ENCODE measurements around the gene CUX1. TPM values are rescaled to one million over a fixed set of nuclear protein-coding genes. Genes with fewer than 3 reads are reported as not detected.

CUX1 gene
- total RNA-seq, 4 donors from 2014 or later: 56.9 to 124 (median 93.2) TPM

DNA sequence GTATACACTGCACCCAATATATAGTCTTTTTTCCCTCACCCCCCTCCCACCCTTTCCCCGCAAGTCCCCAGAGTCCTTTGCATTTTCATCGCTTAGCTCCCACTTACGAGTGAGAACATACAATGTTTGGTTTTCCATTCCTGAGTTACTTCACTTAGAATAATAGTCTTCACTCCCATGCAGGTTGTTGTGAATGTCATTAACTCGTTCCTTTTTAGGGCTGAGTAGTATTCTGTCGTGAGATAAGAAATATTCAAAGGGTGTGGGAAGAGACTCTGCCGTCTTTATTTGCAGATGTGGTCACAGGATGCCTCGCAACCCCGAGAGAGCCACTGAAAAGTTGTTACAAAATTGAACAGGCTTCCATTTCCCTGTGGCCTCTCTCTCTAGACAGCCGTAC lies 331.4 kb downstream of the CUX1 start:
- Histone ChIP-seq H3K4me3 (no peak overlapping the region), H3K27me3 (no peaks in the 10 kb centered on the region), H3K36me3 (no peaks in the 10 kb centered on the region), H3K27ac (no peak overlapping the region), H3K4me1 (peaks cover 0 to 10% (median 2%) of the 10 kb centered on the region in 4 donors), H3K9me3 (no peaks in the 10 kb centered on the region)
- DNase-seq: no peak
- 95 to 97% methylated on average over 9 of the region's 9 CpGs for WGBS, 2 donors (ENCODE audit: low coverage in 1 of 2)
- in situ Hi-C loops (cut with MboI; ENCODE audit: low pct_ligation_motif_present in 1 of 4, low pct_unique_long_range_greater_than_20kb in 1 of 4, low sequenced_read_pairs in 3 of 4): no loop called here
- TF ChIP-seq, protein P1, sequence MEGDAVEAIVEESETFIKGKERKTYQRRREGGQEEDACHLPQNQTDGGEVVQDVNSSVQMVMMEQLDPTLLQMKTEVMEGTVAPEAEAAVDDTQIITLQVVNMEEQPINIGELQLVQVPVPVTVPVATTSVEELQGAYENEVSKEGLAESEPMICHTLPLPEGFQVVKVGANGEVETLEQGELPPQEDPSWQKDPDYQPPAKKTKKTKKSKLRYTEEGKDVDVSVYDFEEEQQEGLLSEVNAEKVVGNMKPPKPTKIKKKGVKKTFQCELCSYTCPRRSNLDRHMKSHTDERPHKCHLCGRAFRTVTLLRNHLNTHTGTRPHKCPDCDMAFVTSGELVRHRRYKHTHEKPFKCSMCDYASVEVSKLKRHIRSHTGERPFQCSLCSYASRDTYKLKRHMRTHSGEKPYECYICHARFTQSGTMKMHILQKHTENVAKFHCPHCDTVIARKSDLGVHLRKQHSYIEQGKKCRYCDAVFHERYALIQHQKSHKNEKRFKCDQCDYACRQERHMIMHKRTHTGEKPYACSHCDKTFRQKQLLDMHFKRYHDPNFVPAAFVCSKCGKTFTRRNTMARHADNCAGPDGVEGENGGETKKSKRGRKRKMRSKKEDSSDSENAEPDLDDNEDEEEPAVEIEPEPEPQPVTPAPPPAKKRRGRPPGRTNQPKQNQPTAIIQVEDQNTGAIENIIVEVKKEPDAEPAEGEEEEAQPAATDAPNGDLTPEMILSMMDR (IDR thresholded peaks at IDR 0.05): no peak
- TF ChIP-seq POLR2AphosphoS5 (IDR thresholded peaks at IDR 0.05) (no peak), POLR2A (IDR thresholded peaks at IDR 0.05) (no peak), EP300 (IDR thresholded peaks at IDR 0.05; ENCODE audit: low read depth) (no peak)
- intact Hi-C loops (cut with DNase I; ENCODE audit: low total_unique reads): no loop called here

DNA sequence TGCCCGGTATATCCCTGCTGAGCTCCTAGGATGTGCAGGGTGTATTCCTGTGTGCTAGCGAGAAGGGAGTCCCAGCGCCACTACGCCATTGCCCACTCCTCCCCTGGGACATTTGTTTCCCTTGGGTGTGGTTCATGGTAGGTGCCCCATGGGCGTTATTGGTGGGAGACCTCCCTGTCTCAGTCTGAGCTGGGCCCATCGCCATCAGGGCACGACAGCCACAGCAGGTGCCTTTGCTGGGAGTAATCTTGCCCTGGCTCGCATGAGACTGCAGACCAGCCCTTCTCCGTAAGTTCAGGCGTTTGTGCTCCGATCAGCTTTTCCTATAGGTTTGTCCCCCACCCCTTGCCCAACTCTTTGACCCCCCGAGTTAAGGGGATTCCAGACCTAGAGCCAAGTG lies 332.0 kb downstream of the CUX1 start:
- no peaks in the 10 kb centered on the region for H3K27me3 ChIP-seq
- H3K4me3 ChIP-seq: no peak overlapping the region
- no peak overlapping the region for H3K27ac ChIP-seq
- DNase-seq: no peak
- 90% methylated on average over 12 of the region's 12 CpGs; no CpG with 5 or more reads in 1 of the 2 donors for WGBS, 2 donors (ENCODE audit: low coverage in 1 of 2)
- H3K9me3 ChIP-seq: no peaks in the 10 kb centered on the region
- in situ Hi-C loops (cut with MboI; ENCODE audit: low pct_ligation_motif_present in 1 of 4, low pct_unique_long_range_greater_than_20kb in 1 of 4, low sequenced_read_pairs in 3 of 4): no loop called here
- H3K36me3 ChIP-seq: no peaks in the 10 kb centered on the region
- TF ChIP-seq POLR2AphosphoS5 (IDR thresholded peaks at IDR 0.05) (no peak), POLR2A (IDR thresholded peaks at IDR 0.05) (no peak)
- TF ChIP-seq, protein P1 (IDR thresholded peaks at IDR 0.05): no peak
- H3K4me1 ChIP-seq: peaks cover 0 to 10% (median 2%) of the 10 kb centered on the region in 4 donors
- intact Hi-C loops (cut with DNase I; ENCODE audit: low total_unique reads): no loop called here

DNA sequence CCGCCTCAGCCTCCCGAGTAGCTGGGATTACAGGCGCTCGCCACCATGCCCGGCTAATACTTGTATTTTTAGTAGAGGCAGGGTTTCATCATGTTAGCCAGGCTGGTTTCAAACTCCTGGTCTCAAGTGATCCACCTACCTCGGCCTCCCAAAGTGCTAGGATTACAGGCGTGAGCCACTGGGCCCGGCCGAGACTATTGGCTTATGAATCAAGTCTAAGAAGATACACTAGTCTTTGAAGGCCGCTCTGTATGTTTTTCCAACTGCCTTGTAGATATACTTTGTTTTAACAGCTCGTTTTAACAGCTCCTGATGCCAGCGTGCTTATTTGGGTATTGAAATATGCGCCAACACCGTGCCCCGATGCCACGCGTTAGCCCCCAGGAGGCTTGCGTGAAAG lies 332.8 kb downstream of the CUX1 start:
- intact Hi-C loops (cut with DNase I; ENCODE audit: low total_unique reads): no loop called here
- WGBS, 2 donors (ENCODE audit: low coverage in 1 of 2): 97 to 99% methylated on average over 9 to 18 of the region's 18 CpGs
- in situ Hi-C loops (cut with MboI; ENCODE audit: low pct_ligation_motif_present in 1 of 4, low pct_unique_long_range_greater_than_20kb in 1 of 4, low sequenced_read_pairs in 3 of 4): no loop called here

DNA sequence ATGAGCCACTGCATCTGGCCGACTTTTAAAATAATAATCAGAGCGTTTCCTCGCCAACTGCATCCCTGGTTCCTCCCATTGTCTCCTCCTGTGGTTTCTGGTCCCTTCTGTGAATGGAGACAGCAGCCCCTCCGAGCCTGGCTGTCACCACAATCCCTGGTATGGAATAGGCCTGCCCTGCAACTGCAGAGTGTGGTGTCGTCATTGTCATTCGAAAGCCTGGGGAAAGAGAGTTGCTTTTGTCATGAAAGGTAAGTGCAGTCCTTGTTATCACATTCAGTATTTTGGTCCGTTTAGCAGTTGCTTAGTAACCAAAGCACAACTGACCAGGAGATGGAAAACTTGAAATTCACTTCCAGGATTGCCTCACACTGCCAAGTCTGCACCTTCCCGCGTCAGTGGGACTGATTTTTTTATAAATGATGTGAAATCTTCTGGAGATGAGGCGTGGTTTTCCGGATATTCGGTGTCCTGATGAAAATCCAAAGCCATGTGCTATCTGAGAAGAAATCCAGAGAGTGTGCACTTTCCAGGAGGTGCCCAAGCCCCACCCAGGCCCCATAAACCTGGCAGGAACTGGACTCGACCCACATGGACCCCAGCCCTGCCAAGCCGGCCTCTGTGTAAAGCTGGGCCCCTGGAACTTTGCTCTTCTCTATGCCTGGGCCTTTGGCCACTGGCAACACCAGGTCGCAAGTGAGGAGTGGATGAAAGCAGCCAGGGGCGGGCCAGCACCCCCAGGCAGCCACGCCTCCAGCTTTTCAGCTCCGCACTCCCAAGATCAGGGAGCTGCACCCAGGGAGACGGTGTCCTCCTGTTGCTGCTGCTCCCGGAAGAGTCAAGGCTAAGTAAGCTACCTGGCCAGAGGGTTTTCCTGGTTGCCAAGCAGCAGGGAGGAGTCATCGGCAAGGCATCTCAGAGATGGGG lies 335.5 kb downstream of the CUX1 start:
- in situ Hi-C loops (cut with MboI; ENCODE audit: low pct_ligation_motif_present in 1 of 4, low pct_unique_long_range_greater_than_20kb in 1 of 4, low sequenced_read_pairs in 3 of 4) (no loop called here), intact Hi-C loops (cut with DNase I; ENCODE audit: low total_unique reads) (no loop called here)
- Histone ChIP-seq H3K4me1 (peaks cover 0 to 10% (median 2%) of the 10 kb centered on the region in 4 donors), H3K9me3 (no peaks in the 10 kb centered on the region), H3K27me3 (no peaks in the 10 kb centered on the region), H3K36me3 (no peaks in the 10 kb centered on the region), H3K4me3 (no peak overlapping the region), H3K27ac (peak overlapping the region; percentile 29 to 58 (median 50))
- TF ChIP-seq, protein P1 (IDR thresholded peaks at IDR 0.05): no peak
- TF ChIP-seq POLR2AphosphoS5 (IDR thresholded peaks at IDR 0.05): peak in 1 of 3 donors; percentile 21
- TF ChIP-seq EP300 (IDR thresholded peaks at IDR 0.05; ENCODE audit: low read depth): peak; percentile 54
- no peak for DNase-seq
- 20 to 67% methylated on average over 2 to 21 of the region's 21 CpGs for WGBS, 2 donors (ENCODE audit: low coverage in 1 of 2)

More for the DNA sequence above, 332.8 kb downstream of the CUX1 start:
- Histone ChIP-seq H3K27me3 (no peaks in the 10 kb centered on the region), H3K9me3 (no peaks in the 10 kb centered on the region), H3K27ac (no peak overlapping the region), H3K4me1 (peaks cover 0 to 10% (median 2%) of the 10 kb centered on the region in 4 donors), H3K36me3 (no peaks in the 10 kb centered on the region), H3K4me3 (no peak overlapping the region)
- DNase-seq: no peak
- TF ChIP-seq EP300 (IDR thresholded peaks at IDR 0.05; ENCODE audit: low read depth): no peak
- no peak for TF ChIP-seq POLR2AphosphoS5 (IDR thresholded peaks at IDR 0.05)
- TF ChIP-seq, protein P1 (IDR thresholded peaks at IDR 0.05): no peak
- TF ChIP-seq POLR2A (IDR thresholded peaks at IDR 0.05): no peak
